HCT116 (cell line): ENCODE measurements around the gene EPHB4. TPM values are rescaled to one million over a fixed set of nuclear protein-coding genes. Genes with fewer than 3 reads are reported as not detected.

Source experiments
- ATAC-seq: fragments of 200-7000 bp; cut with Tn5 transposase; 2 replicates; pipeline ENCODE4 v1.9.1; 2020; ENCODE audit warnings: mild to moderate bottlenecking, moderate library complexity
- BruUV-seq: library from RNA; stranded (reverse); fragments of 400-500 nt; replicated peaks from 2 replicates; lab custom pipeline; 2021; lab: Mats Ljungman, UMichigan
- CTCF ChIA-PET: fragments of 300-600 bp; sonication (Branson Sonifier 250); formaldehyde crosslinking; loops from one replicate; lab custom pipeline; 2021; ENCODE audit warnings: antibody characterized with exemption; lab: Charles Lee
- POLR2A ChIA-PET: fragments of 300-600, 350-600 bp; sonication (Branson Sonifier 250); formaldehyde crosslinking; loops from one replicate; lab custom pipeline; 2021; ENCODE audit warnings: antibody characterized with exemption; lab: Charles Lee
- RAD21 ChIA-PET, 2 experiments: fragments of 300-600 bp; sonication (Branson Sonifier 250); formaldehyde crosslinking; loops; one replicate each; lab custom pipeline; 2023; ENCODE audit warnings: low total read pairs in 2 of 2; ENCODE audit not compliant: uncharacterized antibody in 2 of 2, unreplicated experiment in 2 of 2, low non-redundant PET in 1 of 2; lab: Charles Lee
- DNase-seq: peaks from one replicate; pipeline ENCODE4 v3.0.0-alpha.2; 2010; ENCODE audit warnings: low read depth, low spot score
- H2AFZ ChIP-seq: fragments of 200-600 bp; shearing (Covaris generic), sonication (generic); 2 replicates; pipeline ENCODE4 v1.6.1; 2017; ENCODE audit warnings: low read depth, mixed run types, mixed read lengths, antibody characterized with exemption, low read length; ENCODE audit not compliant: poor library complexity, severe bottlenecking
- H3K27ac ChIP-seq: 2 replicates; pipeline ENCODE4 v1.5.1; 2012; ENCODE audit warnings: low read depth, low read length
- H3K27me3 ChIP-seq: fragments of 200-600 bp; sonication (generic); 2 replicates; pipeline ENCODE4 v1.6.1; 2016; ENCODE audit warnings: mixed run types, low read length, mixed read lengths; ENCODE audit not compliant: insufficient read depth
- H3K36me3 ChIP-seq, 2 experiments: fragments of 200-500 bp in 1 of 2; fragments of 200-600 bp in 1 of 2; sonication (Bioruptor generic) in 1 of 2; sonication (generic) in 1 of 2; 2 replicates each; pipeline versions ENCODE4 v1.5.1 to v1.6.1; 2014 to 2016; ENCODE audit warnings: low read length in 2 of 2, inconsistent platforms in 1 of 2, mixed read lengths in 1 of 2, mixed run types in 1 of 2; ENCODE audit not compliant: insufficient read depth in 2 of 2, control insufficient read depth in 1 of 2
- H3K4me1 ChIP-seq, 2 experiments: fragments of 200-600 bp in 1 of 2; sonication (generic) in 1 of 2; 2 replicates each; pipeline versions ENCODE4 v1.5.1 to v1.6.1; 2012 to 2017; ENCODE audit warnings: low read length in 2 of 2, inconsistent platforms in 1 of 2, mild to moderate bottlenecking in 1 of 2, mixed read lengths in 1 of 2, mixed run types in 1 of 2, moderate library complexity in 1 of 2; ENCODE audit not compliant: insufficient read depth in 2 of 2, control insufficient read depth in 1 of 2
- H3K4me2 ChIP-seq: fragments of 200-600 bp; sonication (generic); 2 replicates; pipeline ENCODE4 v1.6.1; 2017; ENCODE audit warnings: mixed run types, low read length, mixed read lengths
- H3K4me3 ChIP-seq, 2 experiments: fragments of 200-600 bp in 1 of 2; sonication (generic) in 1 of 2; replicated peaks in 1 of 2; 2 replicates each; pipeline ENCODE4 v1.5.1; 2011 to 2016; ENCODE audit warnings: low read length in 2 of 2, control low read depth in 1 of 2, low read depth in 1 of 2, mild to moderate bottlenecking in 1 of 2, mixed read lengths in 1 of 2, mixed run types in 1 of 2
- H3K79me2 ChIP-seq: fragments of 200-600 bp; sonication (generic); 2 replicates; pipeline ENCODE4 v1.6.1; 2017; ENCODE audit warnings: mild to moderate bottlenecking, mixed run types, low read length, moderate library complexity, mixed read lengths; ENCODE audit not compliant: insufficient read depth
- H3K9ac ChIP-seq: fragments of 200-600 bp; sonication (generic); 2 replicates; pipeline ENCODE4 v1.6.1; 2016; ENCODE audit warnings: low read length, mixed read lengths
- H3K9me2 ChIP-seq: fragments of 200-600 bp; sonication (generic), shearing (Covaris generic); 2 replicates; pipeline ENCODE4 v1.6.1; 2017; ENCODE audit warnings: mixed run types, mild to moderate bottlenecking, moderate library complexity; ENCODE audit not compliant: insufficient read depth
- H3K9me3 ChIP-seq, 2 experiments: fragments of 200-500 bp in 1 of 2; fragments of 200-600 bp in 1 of 2; sonication (Bioruptor generic) in 1 of 2; sonication (generic) in 1 of 2; 2 replicates each; pipeline ENCODE4 v1.6.1; 2014 to 2017; ENCODE audit warnings: low read length in 2 of 2, mixed read lengths in 2 of 2, inconsistent platforms in 1 of 2, low read depth in 1 of 2, mild to moderate bottlenecking in 1 of 2, mixed run types in 1 of 2, moderate library complexity in 1 of 2; ENCODE audit not compliant: control insufficient read depth in 1 of 2, insufficient read depth in 1 of 2
- H4K20me1 ChIP-seq: fragments of 200-600 bp; sonication (generic), shearing (Covaris generic); 2 replicates; pipeline ENCODE4 v1.6.1; 2017; ENCODE audit warnings: mixed run types, mild to moderate bottlenecking, moderate library complexity; ENCODE audit not compliant: insufficient read depth
- ATF3 ChIP-seq: IDR thresholded peaks from 2 replicates; pipeline ENCODE4 v1.6.1; 2012
- CBX3 ChIP-seq: IDR thresholded peaks from 2 replicates; pipeline ENCODE4 v1.6.1; 2012; ENCODE audit warnings: low read depth
- CEBPB ChIP-seq: IDR thresholded peaks from 2 replicates; pipeline ENCODE4 v1.6.1; 2012; ENCODE audit warnings: low read depth
- EGR1 ChIP-seq: IDR thresholded peaks from 2 replicates; pipeline ENCODE4 v1.6.1; 2012; ENCODE audit warnings: low read depth
- EZH2phosphoT487 ChIP-seq: fragments of 200-600 bp; IDR thresholded peaks from 2 replicates; pipeline ENCODE4 v1.6.1; 2018; ENCODE audit warnings: antibody characterized with exemption, borderline replicate concordance
- FOSL1 ChIP-seq: IDR thresholded peaks from 2 replicates; pipeline ENCODE4 v1.6.1; 2012; ENCODE audit warnings: low read depth
- JUND ChIP-seq: IDR thresholded peaks from 2 replicates; pipeline ENCODE4 v1.6.1; 2012
- MAX ChIP-seq: IDR thresholded peaks from 2 replicates; pipeline ENCODE4 v1.6.1; 2012
- POLR2A ChIP-seq: IDR thresholded peaks from 2 replicates; pipeline ENCODE4 v1.7.0; 2011; ENCODE audit warnings: borderline replicate concordance; ENCODE audit not compliant: insufficient read depth, insufficient read length; ENCODE audit errors: extremely low read depth
- POLR2AphosphoS5 ChIP-seq: IDR thresholded peaks from 2 replicates; pipeline ENCODE4 v1.6.1; 2011; ENCODE audit warnings: mild to moderate bottlenecking, low read depth, low read length, moderate library complexity
- RAD21 ChIP-seq: IDR thresholded peaks from 2 replicates; pipeline ENCODE4 v1.6.1; 2012; ENCODE audit warnings: low read depth, mild to moderate bottlenecking
- REST ChIP-seq: IDR thresholded peaks from 2 replicates; pipeline ENCODE4 v1.6.1; 2012; ENCODE audit warnings: low read depth
- TCF7L2 ChIP-seq: IDR thresholded peaks from 2 replicates; pipeline ENCODE4 v1.7.0; 2011; ENCODE audit warnings: borderline replicate concordance, inconsistent platforms; ENCODE audit not compliant: insufficient read depth, insufficient read length; ENCODE audit errors: extremely low read depth
- ZNF274 ChIP-seq: fragments of 200-500 bp; sonication (Bioruptor generic); IDR thresholded peaks from 2 replicates; pipeline ENCODE4 v1.6.1; 2014; ENCODE audit warnings: mild to moderate bottlenecking, low read depth, low read length, inconsistent platforms
- intact Hi-C: fragments of 100-400 bp; cut with micrococcal nuclease; formaldehyde crosslinking; loops from 2 replicates; pipeline ENCODE4 v1.10.0; 2022
- total RNA-seq: library from RNA; stranded (reverse); gene quantifications from one replicate; pipeline ENCODE4 v1.2.1, GENCODE V29; 2021; ENCODE audit not compliant: unreplicated experiment
- TF ChIP-seq, protein P1 (sequence below): IDR thresholded peaks from 2 replicates; pipeline ENCODE4 v1.6.1; 2011; ENCODE audit warnings: mild to moderate bottlenecking, low read length, moderate library complexity; ENCODE audit not compliant: insufficient replicate concordance; ENCODE audit errors: extremely low read depth

The EPHB4 gene
- total RNA-seq, 1 experiment from 2014 or later, result 61.1 TPM

GRCh38 chr7:100804681-100805431 lies 22.5 kb downstream of the EPHB4 start:
- POLR2A ChIA-PET, result interaction anchor here (0.7 kb wide), 1 partner anchor 99 kb away, joined by 3 read pairs; no protein-coding TSS in a partner anchor
- H3K27ac ChIP-seq, result no peak overlapping the region
- H3K36me3 ChIP-seq, result peaks cover 23 to 26% of the 10 kb centered on the region in 2 experiments; a peak in 3 of 4 replicates
- H3K27me3 ChIP-seq, result no peaks in the 10 kb centered on the region
- no peak for TF ChIP-seq RAD21
- no peak for TF ChIP-seq CEBPB
- TF ChIP-seq MAX, result no peak
- TF ChIP-seq ZNF274, result no peak
- no peak for TF ChIP-seq REST
- TF ChIP-seq, protein P1, sequence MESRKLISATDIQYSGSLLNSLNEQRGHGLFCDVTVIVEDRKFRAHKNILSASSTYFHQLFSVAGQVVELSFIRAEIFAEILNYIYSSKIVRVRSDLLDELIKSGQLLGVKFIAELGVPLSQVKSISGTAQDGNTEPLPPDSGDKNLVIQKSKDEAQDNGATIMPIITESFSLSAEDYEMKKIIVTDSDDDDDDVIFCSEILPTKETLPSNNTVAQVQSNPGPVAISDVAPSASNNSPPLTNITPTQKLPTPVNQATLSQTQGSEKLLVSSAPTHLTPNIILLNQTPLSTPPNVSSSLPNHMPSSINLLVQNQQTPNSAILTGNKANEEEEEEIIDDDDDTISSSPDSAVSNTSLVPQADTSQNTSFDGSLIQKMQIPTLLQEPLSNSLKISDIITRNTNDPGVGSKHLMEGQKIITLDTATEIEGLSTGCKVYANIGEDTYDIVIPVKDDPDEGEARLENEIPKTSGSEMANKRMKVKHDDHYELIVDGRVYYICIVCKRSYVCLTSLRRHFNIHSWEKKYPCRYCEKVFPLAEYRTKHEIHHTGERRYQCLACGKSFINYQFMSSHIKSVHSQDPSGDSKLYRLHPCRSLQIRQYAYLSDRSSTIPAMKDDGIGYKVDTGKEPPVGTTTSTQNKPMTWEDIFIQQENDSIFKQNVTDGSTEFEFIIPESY, result no peak
- TF ChIP-seq POLR2AphosphoS5, result no peak
- no peak for TF ChIP-seq JUND
- TF ChIP-seq ATF3, result no peak
- no peak for TF ChIP-seq EZH2phosphoT487
- TF ChIP-seq EGR1, result no peak
- TF ChIP-seq CBX3, result no peak
- TF ChIP-seq TCF7L2, result no peak
- no peak for TF ChIP-seq POLR2A
- TF ChIP-seq FOSL1, result no peak
- H3K9ac ChIP-seq, result no peak overlapping the region
- CTCF ChIA-PET, result no interaction called here
- no peaks in the 10 kb centered on the region for H3K9me2 ChIP-seq
- no peak overlapping the region for H3K4me3 ChIP-seq
- no peaks in the 10 kb centered on the region for H4K20me1 ChIP-seq
- intact Hi-C loops, result no loop called here
- H2AFZ ChIP-seq, result no peak overlapping the region
- H3K79me2 ChIP-seq, result no peaks in the 10 kb centered on the region
- no peak overlapping the region for H3K4me2 ChIP-seq
- RAD21 ChIA-PET, result no interaction called here
- H3K4me1 ChIP-seq, result peaks cover 31 to 41% of the 10 kb centered on the region in 2 experiments
- ATAC-seq (no peak), DNase-seq (no peak)
- no peaks in the 10 kb centered on the region for H3K9me3 ChIP-seq
- no TSS peak for BruUV-seq
